Ishikawa (cell line): ENCODE results near the gene LNX2.

Experiments used
- CEBPB ChIP-seq: IDR thresholded peaks from 2 replicates; pipeline ENCODE4 v1.6.1; 2012
- CREB1 ChIP-seq: IDR thresholded peaks from 2 replicates; pipeline ENCODE4 v1.6.1; 2012; ENCODE audit warnings: low read depth
- EGR1 ChIP-seq: IDR thresholded peaks from 2 replicates; pipeline ENCODE4 v1.6.1; 2012
- EP300 ChIP-seq: IDR thresholded peaks from 2 replicates; pipeline ENCODE4 v1.6.1; 2012; ENCODE audit warnings: borderline replicate concordance
- FOXM1 ChIP-seq: IDR thresholded peaks from 2 replicates; pipeline ENCODE4 v1.6.1; 2012; ENCODE audit warnings: low read depth, borderline replicate concordance
- MAX ChIP-seq: IDR thresholded peaks from 2 replicates; pipeline ENCODE4 v1.6.1; 2012
- NFIC ChIP-seq: IDR thresholded peaks from 2 replicates; pipeline ENCODE4 v1.6.1; 2012
- RAD21 ChIP-seq: IDR thresholded peaks from 2 replicates; pipeline ENCODE4 v1.6.1; 2012; ENCODE audit warnings: low read depth
- TAF1 ChIP-seq: IDR thresholded peaks from 2 replicates; pipeline ENCODE4 v1.6.1; 2012; ENCODE audit warnings: low read depth, mild to moderate bottlenecking
- TCF12 ChIP-seq: IDR thresholded peaks from 2 replicates; pipeline ENCODE4 v1.6.1; 2012; ENCODE audit warnings: low read depth
- TEAD4 ChIP-seq: IDR thresholded peaks from 2 replicates; pipeline ENCODE4 v1.6.1; 2012
- YY1 ChIP-seq: IDR thresholded peaks from 2 replicates; pipeline ENCODE4 v1.6.1; 2012; ENCODE audit warnings: low read depth
- ZBTB7A ChIP-seq: IDR thresholded peaks from 2 replicates; pipeline ENCODE4 v1.6.1; 2012; ENCODE audit warnings: low read depth
- TF ChIP-seq, protein P1 (sequence below): IDR thresholded peaks from 2 replicates; pipeline ENCODE4 v1.6.1; 2012
- TF ChIP-seq, protein P2 (sequence below): IDR thresholded peaks from 2 replicates; pipeline ENCODE4 v1.6.1; 2012; ENCODE audit warnings: low read depth, mild to moderate bottlenecking

Gene LNX2

GRCh38 chr13:27632214-27632613 lies 11.9 kb upstream of the LNX2 start:
- TF ChIP-seq TAF1 (no peak), YY1 (no peak), TCF12 (no peak), EP300 (no peak), FOXM1 (no peak), RAD21 (no peak)
- TF ChIP-seq, protein P1, sequence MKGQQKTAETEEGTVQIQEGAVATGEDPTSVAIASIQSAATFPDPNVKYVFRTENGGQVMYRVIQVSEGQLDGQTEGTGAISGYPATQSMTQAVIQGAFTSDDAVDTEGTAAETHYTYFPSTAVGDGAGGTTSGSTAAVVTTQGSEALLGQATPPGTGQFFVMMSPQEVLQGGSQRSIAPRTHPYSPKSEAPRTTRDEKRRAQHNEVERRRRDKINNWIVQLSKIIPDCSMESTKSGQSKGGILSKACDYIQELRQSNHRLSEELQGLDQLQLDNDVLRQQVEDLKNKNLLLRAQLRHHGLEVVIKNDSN: no peak
- TF ChIP-seq, protein P2, sequence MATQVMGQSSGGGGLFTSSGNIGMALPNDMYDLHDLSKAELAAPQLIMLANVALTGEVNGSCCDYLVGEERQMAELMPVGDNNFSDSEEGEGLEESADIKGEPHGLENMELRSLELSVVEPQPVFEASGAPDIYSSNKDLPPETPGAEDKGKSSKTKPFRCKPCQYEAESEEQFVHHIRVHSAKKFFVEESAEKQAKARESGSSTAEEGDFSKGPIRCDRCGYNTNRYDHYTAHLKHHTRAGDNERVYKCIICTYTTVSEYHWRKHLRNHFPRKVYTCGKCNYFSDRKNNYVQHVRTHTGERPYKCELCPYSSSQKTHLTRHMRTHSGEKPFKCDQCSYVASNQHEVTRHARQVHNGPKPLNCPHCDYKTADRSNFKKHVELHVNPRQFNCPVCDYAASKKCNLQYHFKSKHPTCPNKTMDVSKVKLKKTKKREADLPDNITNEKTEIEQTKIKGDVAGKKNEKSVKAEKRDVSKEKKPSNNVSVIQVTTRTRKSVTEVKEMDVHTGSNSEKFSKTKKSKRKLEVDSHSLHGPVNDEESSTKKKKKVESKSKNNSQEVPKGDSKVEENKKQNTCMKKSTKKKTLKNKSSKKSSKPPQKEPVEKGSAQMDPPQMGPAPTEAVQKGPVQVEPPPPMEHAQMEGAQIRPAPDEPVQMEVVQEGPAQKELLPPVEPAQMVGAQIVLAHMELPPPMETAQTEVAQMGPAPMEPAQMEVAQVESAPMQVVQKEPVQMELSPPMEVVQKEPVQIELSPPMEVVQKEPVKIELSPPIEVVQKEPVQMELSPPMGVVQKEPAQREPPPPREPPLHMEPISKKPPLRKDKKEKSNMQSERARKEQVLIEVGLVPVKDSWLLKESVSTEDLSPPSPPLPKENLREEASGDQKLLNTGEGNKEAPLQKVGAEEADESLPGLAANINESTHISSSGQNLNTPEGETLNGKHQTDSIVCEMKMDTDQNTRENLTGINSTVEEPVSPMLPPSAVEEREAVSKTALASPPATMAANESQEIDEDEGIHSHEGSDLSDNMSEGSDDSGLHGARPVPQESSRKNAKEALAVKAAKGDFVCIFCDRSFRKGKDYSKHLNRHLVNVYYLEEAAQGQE: no peak

DNA sequence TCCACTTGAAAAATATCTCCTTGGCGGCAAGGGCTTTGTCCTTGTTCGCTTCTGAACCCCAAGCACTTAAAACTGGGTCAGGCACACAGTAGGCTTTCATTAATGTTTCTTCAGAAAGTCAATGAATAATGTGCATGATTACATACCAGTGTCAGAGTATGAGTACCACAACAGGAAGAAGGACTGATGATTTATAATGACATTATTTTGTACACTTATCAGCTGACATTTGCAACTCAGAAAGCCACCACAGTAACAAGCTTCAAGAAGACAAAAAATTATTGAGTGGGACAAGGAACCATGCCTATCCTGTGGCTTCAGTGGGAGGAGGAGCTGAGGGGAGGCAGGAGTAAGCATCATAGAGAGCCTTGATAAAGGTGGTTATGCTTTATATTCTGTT lies 11.3 kb upstream of the LNX2 start:
- TF ChIP-seq YY1 (no peak), FOXM1 (no peak), TAF1 (no peak), NFIC (no peak), TEAD4 (no peak), CEBPB (no peak), MAX (no peak), TCF12 (no peak), RAD21 (no peak), EGR1 (no peak), CREB1 (no peak), EP300 (no peak)
- TF ChIP-seq, protein P1: no peak
- TF ChIP-seq, protein P2: no peak

DNA sequence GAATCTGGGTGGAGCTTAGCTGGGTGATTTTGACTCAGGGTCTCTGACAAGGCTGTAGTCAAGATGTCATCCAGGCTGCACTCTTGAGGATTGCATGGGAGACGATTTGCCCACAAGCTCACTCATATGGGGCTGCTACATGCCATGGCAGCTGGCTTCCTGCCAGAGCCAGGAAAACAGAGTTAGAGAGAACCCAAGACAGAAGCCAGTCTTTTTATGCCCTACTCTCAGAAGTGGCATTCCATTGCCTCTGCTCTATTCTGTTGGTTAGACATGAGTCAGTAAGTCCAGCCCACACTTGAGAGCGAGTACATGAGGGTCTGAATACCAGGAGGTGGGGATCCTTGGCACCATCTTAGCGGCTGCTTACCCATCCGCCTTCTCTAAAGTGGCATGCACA lies 10.8 kb upstream of the LNX2 start:
- TF ChIP-seq, protein P1: no peak
- no peak for TF ChIP-seq EP300
- no peak for TF ChIP-seq NFIC
- no peak for TF ChIP-seq RAD21
- TF ChIP-seq MAX: no peak

DNA sequence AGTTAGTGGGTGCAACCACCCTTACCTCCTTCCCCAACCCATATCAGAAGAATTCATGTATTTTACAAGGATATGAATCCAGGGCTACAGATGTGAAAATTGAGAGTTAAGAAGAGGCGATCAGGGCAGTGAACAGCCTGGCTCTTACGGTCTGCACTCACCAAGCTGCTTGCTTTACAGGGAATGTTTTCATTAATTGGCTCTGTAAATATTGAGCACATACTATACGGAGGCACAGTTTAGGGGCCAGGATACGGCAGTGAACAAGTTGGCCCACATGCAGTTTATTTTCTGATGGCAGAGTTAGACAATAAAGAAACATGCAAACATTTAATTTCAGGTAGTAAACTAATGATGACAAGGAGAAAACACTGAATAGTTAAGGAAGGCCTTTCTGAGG lies 7.8 kb upstream of the LNX2 start:
- TF ChIP-seq NFIC (no peak), FOXM1 (no peak), TEAD4 (no peak), RAD21 (no peak)

- no peak for TF ChIP-seq EP300
- no peak for TF ChIP-seq FOXM1
- no peak for TF ChIP-seq MAX
- TF ChIP-seq TEAD4: no peak
- TF ChIP-seq EGR1: no peak
- TF ChIP-seq CREB1: no peak
- TF ChIP-seq, protein P1: no peak
- no peak for TF ChIP-seq NFIC
Observed at GRCh38 chr13:27627380-27627779, 7.1 kb upstream of the LNX2 start.

- TF ChIP-seq TCF12 (no peak), CEBPB (no peak), NFIC (no peak), MAX (no peak), EP300 (no peak), ZBTB7A (no peak), FOXM1 (no peak), TAF1 (no peak), YY1 (no peak), CREB1 (no peak), TEAD4 (no peak), EGR1 (no peak), RAD21 (no peak)
- TF ChIP-seq, protein P1: no peak
- TF ChIP-seq, protein P2: no peak
Observed at GRCh38 chr13:27625839-27626238, 5.5 kb upstream of the LNX2 start.
